Measurements from ENCODE around the gene ARHGAP8. TPM values are rescaled to one million over a fixed set of nuclear protein-coding genes. Genes with fewer than 3 reads are reported as not detected.

Gene ARHGAP8
- total and polyA plus RNA-seq, 10 of the 15 experiments (the other 5 are each of a cell fraction or from before 2014, with no cell fraction given): 0.33 TPM; not detected in 9

- no peak for TF ChIP-seq RUNX3 (IDR thresholded peaks at IDR 0.05; ENCODE audit: low read length)
These were observed 86.1 kb downstream of the ARHGAP8 start (continued) for GRCh38 chr22:44838316-44839016.

GRCh38 chr22:44839061-44839460 is 86.7 kb downstream of the ARHGAP8 start:
- no peak for ATAC-seq
- Histone ChIP-seq H3K79me2 (ENCODE audit: control insufficient read depth, insufficient read depth, low read length) (no peaks in the 10 kb centered on the region), H4K20me1 (ENCODE audit: control insufficient read depth, insufficient read depth) (no peaks in the 10 kb centered on the region), H3K9me3 (replicated peaks; ENCODE audit: control insufficient read depth, insufficient read depth, low read length) (no peaks in the 10 kb centered on the region; the same call in 2 of the 3 replicates), H3K4me3 (no peak overlapping the region), H3K27me3 (replicated peaks in 1 of 2; ENCODE audit: control insufficient read depth in 2 of 2, insufficient read depth in 2 of 2, low read length in 1 of 2) (peaks cover 0 to 1% of the 10 kb centered on the region in 2 experiments; a peak in 2 of 4 replicates), H3K4me1 (ENCODE audit: control insufficient read depth, insufficient read depth, low read length) (no peaks in the 10 kb centered on the region), H3K9ac (ENCODE audit: control insufficient read depth, insufficient read depth, low read length) (no peak overlapping the region), H3K36me3 (ENCODE audit: control insufficient read depth in 2 of 2, insufficient read depth in 2 of 2, low read length in 1 of 2) (no peaks in the 10 kb centered on the region), H3K27ac (ENCODE audit: control insufficient read depth, insufficient read depth) (no peak overlapping the region), H3K4me2 (ENCODE audit: control insufficient read depth, insufficient read depth) (no peak overlapping the region), H2AFZ (ENCODE audit: control insufficient read depth, low read depth, low read length) (no peak overlapping the region)
- WGBS (ENCODE audit: insufficient coverage, insufficient replicate concordance, low lambda C conversion rate, missing lambda C conversion rate): 35% methylated on average over 7 of the region's 7 CpGs
- no peak for FAIRE-seq
- POLR2A ChIA-PET: no interaction called here
- SMC1A ChIA-PET (ENCODE audit: uncharacterized antibody, unreplicated experiment): no interaction called here
- no TSS peak for BruUV-seq (replicated peaks)
- in situ Hi-C loops (cut with MboI) (no loop called here), intact Hi-C loops (cut with micrococcal nuclease; ENCODE audit: unreplicated experiment) (no loop called here)
- CTCF ChIA-PET: no interaction called here
- no peak for DNase-seq (ENCODE audit: low read depth, low spot score)
- RAD21 ChIA-PET (ENCODE audit: unreplicated experiment): no interaction called here
- no peak for TF ChIP-seq ELK1 (IDR thresholded peaks at IDR 0.05; ENCODE audit: low read depth, low read length)
- TF ChIP-seq ZBTB33 (IDR thresholded peaks at IDR 0.05): no peak
- no peak for TF ChIP-seq IRF3 (IDR thresholded peaks at IDR 0.05)
- TF ChIP-seq EGR1 (IDR thresholded peaks at IDR 0.05; ENCODE audit: borderline replicate concordance in 1 of 2, low read depth in 2 of 2, low read length in 2 of 2): no peak
- TF ChIP-seq SKIL (IDR thresholded peaks at IDR 0.05; ENCODE audit: low read depth, poor library complexity, severe bottlenecking): no peak
- TF ChIP-seq STAT1 (conservative IDR thresholded peaks at IDR 0.05): no peak
- TF ChIP-seq CUX1 (IDR thresholded peaks at IDR 0.05; ENCODE audit: insufficient replicate concordance, low read depth, low read length): no peak
- no peak for TF ChIP-seq RBBP5 (conservative IDR thresholded peaks at IDR 0.05)
- TF ChIP-seq BRCA1 (IDR thresholded peaks at IDR 0.05; ENCODE audit: low read depth, low read length): no peak

Measured in GM12878 (cell line).